H1 (cell line): Measurements from ENCODE around the gene ARID1B. TPM values are rescaled to one million over a fixed set of nuclear protein-coding genes. Genes with fewer than 3 reads are reported as not detected.

Source experiments
- CTCF ChIA-PET: fragments of 300-600 bp; sonication (Branson Sonifier 250); formaldehyde crosslinking; loops from one replicate; lab custom pipeline; 2021; ENCODE audit not compliant: partially characterized antibody; lab: Charles Lee
- POLR2A ChIA-PET: fragments of 300-600 bp; sonication (Branson Sonifier 250); formaldehyde crosslinking; loops from one replicate; lab custom pipeline; 2021; ENCODE audit warnings: inconsistent platforms; ENCODE audit not compliant: partially characterized antibody; lab: Charles Lee
- DNase-seq, 2 experiments: peaks; one replicate each; pipeline versions ENCODE4 v3.0.0 to v3.0.0-alpha.2; 2010 to 2022; ENCODE audit warnings: low spot score in 2 of 2, low read depth in 1 of 2, mixed read lengths in 1 of 2
- FAIRE-seq: peaks from 2 replicates; lab custom pipeline; 2011; peaks lifted over from hg19 to GRCh38; lab: Jason Lieb, UNC
- H2AFZ ChIP-seq: 2 replicates; pipeline ENCODE4 v1.8.1; 2012; ENCODE audit warnings: low read length, inconsistent platforms
- H2AK5ac ChIP-seq: 2 replicates; pipeline ENCODE4 v1.6.1; 2013; ENCODE audit warnings: low read depth, low read length
- H2BK120ac ChIP-seq: replicated peaks from 2 replicates; pipeline ENCODE3; 2013; ENCODE audit warnings: low read depth, low read length, inconsistent platforms
- H2BK12ac ChIP-seq: 2 replicates; pipeline ENCODE4 v1.6.1; 2013; ENCODE audit warnings: low read depth, low read length
- H2BK15ac ChIP-seq: 2 replicates; pipeline ENCODE4 v1.6.1; 2013; ENCODE audit warnings: low read length
- H2BK20ac ChIP-seq: 2 replicates; pipeline ENCODE4 v1.6.1; 2013; ENCODE audit warnings: low read length
- H2BK5ac ChIP-seq: 2 replicates; pipeline ENCODE4 v1.6.1; 2013; ENCODE audit warnings: low read depth, low read length
- H3K14ac ChIP-seq: 2 replicates; pipeline ENCODE4 v1.6.1; 2013; ENCODE audit warnings: inconsistent platforms; ENCODE audit not compliant: insufficient read length
- H3K18ac ChIP-seq: 2 replicates; pipeline ENCODE4 v1.6.1; 2013; ENCODE audit warnings: low read length; ENCODE audit errors: extremely low read depth
- H3K23ac ChIP-seq: 2 replicates; pipeline ENCODE4 v1.6.1; 2013; ENCODE audit warnings: inconsistent platforms; ENCODE audit not compliant: insufficient read length
- H3K23me2 ChIP-seq: 2 replicates; pipeline ENCODE4 v1.6.1; 2013; ENCODE audit warnings: low read depth, low read length
- H3K27ac ChIP-seq: 2 replicates; pipeline ENCODE4 v1.6.1; 2011; ENCODE audit warnings: low read depth, low read length, inconsistent platforms
- H3K27me3 ChIP-seq, 4 experiments: replicated peaks in 1 of 4; 1 replicate in 1 of 4; 2 replicates in 3 of 4; pipeline versions ENCODE4 v1.6.1 to v1.8.1; 2011 to 2013; ENCODE audit warnings: low read length in 3 of 4, mild to moderate bottlenecking in 3 of 4, inconsistent platforms in 2 of 4, mixed read lengths in 2 of 4, moderate library complexity in 1 of 4; ENCODE audit not compliant: control insufficient read depth in 3 of 4, insufficient read depth in 3 of 4; ENCODE audit errors: extremely low read depth in 1 of 4
- H3K36me3 ChIP-seq, 4 experiments: 2 replicates each; pipeline versions ENCODE4 v1.6.1 to v1.8.1; 2011 to 2013; ENCODE audit warnings: mild to moderate bottlenecking in 4 of 4, low read length in 3 of 4, moderate library complexity in 2 of 4, control low read depth in 1 of 4, inconsistent platforms in 1 of 4; ENCODE audit not compliant: insufficient read depth in 4 of 4, control insufficient read depth in 2 of 4
- H3K4ac ChIP-seq: replicated peaks from 2 replicates; pipeline ENCODE3; 2013; ENCODE audit warnings: low read length, low read depth, mixed read lengths, inconsistent platforms; ENCODE audit not compliant: insufficient read length
- H3K4me1 ChIP-seq, 4 experiments: replicated peaks in 1 of 4; 1 replicate in 1 of 4; 2 replicates in 3 of 4; pipeline versions ENCODE4 v1.6.1 to v1.8.1; 2011 to 2013; ENCODE audit warnings: low read length in 3 of 4, inconsistent platforms in 2 of 4, mixed read lengths in 1 of 4; ENCODE audit not compliant: insufficient read depth in 4 of 4, control insufficient read depth in 3 of 4
- H3K4me2 ChIP-seq, 2 experiments: 2 replicates each; pipeline versions ENCODE4 v1.6.1 to v1.8.1; 2011 to 2013; ENCODE audit warnings: low read depth in 2 of 2, low read length in 2 of 2, control low read depth in 1 of 2, inconsistent platforms in 1 of 2, mild to moderate bottlenecking in 1 of 2; ENCODE audit not compliant: insufficient read depth in 1 of 2
- H3K4me3 ChIP-seq, 4 experiments: fragments of 200-600, 300-600 bp in 1 of 4; sonication (generic), shearing (Covaris generic), sonication (Bioruptor Twin) in 1 of 4; 2 replicates each; pipeline versions ENCODE4 v1.5.1 to v1.8.1; 2011 to 2016; ENCODE audit warnings: low read length in 4 of 4, low read depth in 3 of 4, control low read depth in 2 of 4, inconsistent platforms in 2 of 4, mild to moderate bottlenecking in 2 of 4, mixed read lengths in 1 of 4, moderate library complexity in 1 of 4; ENCODE audit not compliant: insufficient read depth in 2 of 4; ENCODE audit errors: extremely low read depth in 1 of 4
- H3K56ac ChIP-seq: replicated peaks from 2 replicates; pipeline ENCODE3; 2013; ENCODE audit warnings: low read depth, mild to moderate bottlenecking, mixed read lengths, low read length, inconsistent platforms; ENCODE audit not compliant: insufficient read length
- H3K79me1 ChIP-seq: 2 replicates; pipeline ENCODE4 v1.6.1; 2013; ENCODE audit warnings: low read depth, low read length, control low read depth
- H3K79me2 ChIP-seq, 2 experiments: 2 replicates each; pipeline versions ENCODE4 v1.6.1 to v1.8.1; 2012 to 2013; ENCODE audit warnings: low read length in 2 of 2, mild to moderate bottlenecking in 2 of 2, inconsistent platforms in 1 of 2; ENCODE audit not compliant: insufficient read depth in 2 of 2, control insufficient read depth in 1 of 2
- H3K9ac ChIP-seq, 4 experiments: replicated peaks in 1 of 4; 1 replicate in 1 of 4; 2 replicates in 3 of 4; pipeline versions ENCODE4 v1.6.1 to v1.8.1; 2011 to 2013; ENCODE audit warnings: low read depth in 3 of 4, low read length in 3 of 4, control low read depth in 2 of 4, mild to moderate bottlenecking in 2 of 4, moderate library complexity in 2 of 4, inconsistent platforms in 1 of 4; ENCODE audit errors: extremely low read depth in 1 of 4
- H3K9me3 ChIP-seq, 2 experiments: 2 replicates each; pipeline versions ENCODE4 v1.6.1 to v1.8.1; 2012 to 2013; ENCODE audit warnings: mild to moderate bottlenecking in 2 of 2, moderate library complexity in 2 of 2, control low read depth in 1 of 2, inconsistent platforms in 1 of 2, low read depth in 1 of 2, low read length in 1 of 2, mixed read lengths in 1 of 2; ENCODE audit not compliant: insufficient read depth in 2 of 2
- H4K20me1 ChIP-seq, 2 experiments: replicated peaks in 1 of 2; 2 replicates each; pipeline versions ENCODE3 to v1.8.1; 2011 to 2013; ENCODE audit warnings: inconsistent platforms in 2 of 2, low read length in 2 of 2, mild to moderate bottlenecking in 1 of 2; ENCODE audit not compliant: insufficient read depth in 2 of 2, control insufficient read depth in 1 of 2
- H4K5ac ChIP-seq: 2 replicates; pipeline ENCODE4 v1.6.1; 2013; ENCODE audit warnings: low read length, low read depth, mixed read lengths, inconsistent platforms; ENCODE audit not compliant: insufficient read length
- H4K8ac ChIP-seq: 2 replicates; pipeline ENCODE4 v1.8.0; 2013; ENCODE audit warnings: mild to moderate bottlenecking, moderate library complexity, low read length, inconsistent platforms; ENCODE audit not compliant: insufficient read depth; ENCODE audit errors: extremely low read depth
- H4K91ac ChIP-seq: replicated peaks from 2 replicates; pipeline ENCODE3; 2013; ENCODE audit warnings: low read length, mixed read lengths, inconsistent platforms; ENCODE audit not compliant: insufficient read length
- EGR1 ChIP-seq: IDR thresholded peaks from 2 replicates; pipeline ENCODE4 v1.6.1; 2011; ENCODE audit warnings: low read depth, low read length, borderline replicate concordance
- FOSL1 ChIP-seq: IDR thresholded peaks from 2 replicates; pipeline ENCODE4 v1.6.1; 2011; ENCODE audit warnings: mild to moderate bottlenecking, low read depth, low read length, moderate library complexity; ENCODE audit not compliant: insufficient read depth
- POLR2AphosphoS5 ChIP-seq: IDR thresholded peaks from 2 replicates; pipeline ENCODE4 v1.6.1; 2011; ENCODE audit warnings: low read depth, low read length
- SUZ12 ChIP-seq: fragments of 200-600 bp; sonication (generic); IDR thresholded peaks from 2 replicates; pipeline ENCODE4 v1.6.1; 2012; ENCODE audit warnings: mild to moderate bottlenecking, inconsistent platforms, low read length, moderate library complexity, mixed read lengths
- USF2 ChIP-seq: IDR thresholded peaks from 2 replicates; pipeline ENCODE4 v1.6.1; 2011; ENCODE audit warnings: low read length, improper control_type of control experiment
- WGBS, 2 experiments: shearing (Covaris generic) in 1 of 2; methylation state at CpG; one replicate each; pipeline versions ENCODE4 v1.1.6 to v1.1.7; 2013 to 2015; ENCODE audit warnings: low lambda C conversion rate in 2 of 2, mixed read lengths in 2 of 2, inconsistent platforms in 1 of 2, low coverage in 1 of 2, missing lambda C conversion rate in 1 of 2; ENCODE audit not compliant: insufficient replicate concordance in 2 of 2, insufficient coverage in 1 of 2, insufficient read length in 1 of 2; ENCODE audit errors: extremely low coverage in 1 of 2, missing lambda C conversion rate in 1 of 2; 5-methylcytosine and 5-hydroxymethylcytosine counted together
- polyA plus RNA-seq, 7 experiments: library from polyadenylated mRNA; depleted of rRNA in 3 of 7; stranded (reverse) in 5 of 7; unstranded in 2 of 7; fragments of >200 nt in 5 of 7; fragments of 200-250 nt in 2 of 7; gene quantifications; 1 replicate in 5 of 7; 2 replicates in 1 of 7; 4 replicates in 1 of 7; pipeline versions ENCODE4 v1.2.1 to v1.2.3, GENCODE V29; 2011 to 2013; ENCODE audit warnings: missing spikeins in 2 of 7, mixed read lengths in 2 of 7
- total RNA-seq: library from RNA; stranded (reverse); fragmentation: NEBNext Ultra II Directional; extraction: Animal tissue kit (Norgen Biotek cat#: 25700); gene quantifications from 2 replicates; pipeline ENCODE4 v1.2.1, GENCODE V29; 2021
- TF ChIP-seq, protein P1 (sequence below): IDR thresholded peaks from 2 replicates; pipeline ENCODE4 v1.6.1; 2012; ENCODE audit warnings: inconsistent platforms
- TF ChIP-seq, protein P2 (sequence below): IDR thresholded peaks from 2 replicates; pipeline ENCODE4 v1.6.1; 2011; ENCODE audit warnings: low read depth, mild to moderate bottlenecking, low read length; ENCODE audit not compliant: insufficient read depth

The ARID1B gene
- total and polyA plus RNA-seq, 2 of the 8 experiments (the other 6 are each of a cell fraction or from before 2014, with no cell fraction given): 24.3 to 70.3 TPM

DNA sequence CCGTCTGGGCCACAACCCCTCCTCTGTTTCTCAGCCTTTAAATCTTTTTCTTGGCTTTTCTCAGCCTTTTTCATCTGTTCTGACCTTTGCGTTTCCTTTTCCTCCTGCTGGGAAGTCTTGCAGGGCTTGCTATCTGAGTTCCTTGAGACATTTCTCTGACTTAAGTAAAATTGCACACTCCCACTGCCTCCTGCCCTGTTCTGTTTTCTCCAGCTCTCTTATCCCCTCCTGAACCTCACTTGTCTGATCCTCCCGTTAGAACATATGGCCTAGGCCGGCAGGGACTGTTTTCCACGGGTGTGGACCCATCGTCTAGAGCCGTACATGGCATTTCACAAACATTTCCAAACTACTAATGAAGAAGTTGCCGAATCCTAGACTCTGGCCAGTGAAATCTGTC lies 63.0 kb downstream of the ARID1B start:
- Histone ChIP-seq H2BK15ac (no peak overlapping the region), H3K36me3 (0 out of 8 replicates have a peak, but pooled peaks cover 0 to 2% (median 0%) of the 10 kb centered on the region in 4 experiments), H3K23ac (no peak overlapping the region), H4K8ac (no peak overlapping the region), H4K20me1 (peaks cover 9 to 13% of the 10 kb centered on the region in 2 experiments), H3K79me2 (peaks cover 15 to 99% of the 10 kb centered on the region in 2 experiments; a peak in 3 of 4 replicates), H3K4me3 (no peak overlapping the region), H3K14ac (no peak overlapping the region), H3K27ac (no peak overlapping the region; the same call in 1 of the 2 replicates), H3K4me2 (no peak overlapping the region), H2AK5ac (no peak overlapping the region), H3K4ac (no peak overlapping the region), H2BK20ac (no peak overlapping the region), H3K79me1 (peaks cover 9% of the 10 kb centered on the region), H3K56ac (no peak overlapping the region), H3K18ac (no peak overlapping the region), H3K9me3 (no peaks in the 10 kb centered on the region), H3K23me2 (no peaks in the 10 kb centered on the region), H3K9ac (no peak overlapping the region), H4K5ac (no peak overlapping the region), H3K27me3 (no peaks in the 10 kb centered on the region), H3K4me1 (peaks cover 1 to 30% (median 17%) of the 10 kb centered on the region in 4 experiments; a peak in 5 of 7 replicates), H2BK120ac (no peak overlapping the region), H4K91ac (no peak overlapping the region), H2BK12ac (no peak overlapping the region), H2AFZ (no peak overlapping the region), H2BK5ac (no peak overlapping the region)
- TF ChIP-seq SUZ12: no peak
- no peak for TF ChIP-seq EGR1
- TF ChIP-seq FOSL1: no peak
- no peak for TF ChIP-seq POLR2AphosphoS5
- TF ChIP-seq, protein P1, sequence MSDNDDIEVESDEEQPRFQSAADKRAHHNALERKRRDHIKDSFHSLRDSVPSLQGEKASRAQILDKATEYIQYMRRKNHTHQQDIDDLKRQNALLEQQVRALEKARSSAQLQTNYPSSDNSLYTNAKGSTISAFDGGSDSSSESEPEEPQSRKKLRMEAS: no peak
- TF ChIP-seq, protein P2, sequence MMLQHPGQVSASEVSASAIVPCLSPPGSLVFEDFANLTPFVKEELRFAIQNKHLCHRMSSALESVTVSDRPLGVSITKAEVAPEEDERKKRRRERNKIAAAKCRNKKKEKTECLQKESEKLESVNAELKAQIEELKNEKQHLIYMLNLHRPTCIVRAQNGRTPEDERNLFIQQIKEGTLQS: no peak
- TF ChIP-seq USF2: no peak
- no peak for FAIRE-seq
- ChIA-PET POLR2A (interaction anchor here (1.0 to 1.5 kb wide), 3 partner anchors 13 to 21 kb away, joined by 3 to 7 read pairs (median 3); no protein-coding TSS in a partner anchor), CTCF (interaction anchor here (0.6 to 1.4 kb wide), 4 partner anchors 11 to 221 kb away, joined by 3 to 4 read pairs (median 3); no protein-coding TSS in a partner anchor)
- no peak for DNase-seq
- 87% methylated on average over 8 of the region's 8 CpGs; no CpG with 5 or more reads in 1 of the 2 experiments for WGBS, 2 experiments
